SK-N-MC (cell line): ENCODE results near the gene C10orf143.

Experiments used
- EZH2 ChIP-seq: fragments of 200-600 bp; sonication (generic); IDR thresholded peaks from one replicate; pipeline ENCODE4 v1.6.1; 2017; ENCODE audit warnings: antibody characterized with exemption
- FOXP2 ChIP-seq: optimal IDR thresholded peaks from 2 replicates; pipeline ENCODE3; 2011; ENCODE audit warnings: mild to moderate bottlenecking, moderate library complexity; ENCODE audit not compliant: insufficient read depth; ENCODE audit errors: extremely low read length, control extremely low read depth
- POLR2AphosphoS5 ChIP-seq: IDR thresholded peaks from 2 replicates; pipeline ENCODE4 v1.6.1; 2012; ENCODE audit warnings: mild to moderate bottlenecking, low read depth, low read length, borderline replicate concordance

DNA sequence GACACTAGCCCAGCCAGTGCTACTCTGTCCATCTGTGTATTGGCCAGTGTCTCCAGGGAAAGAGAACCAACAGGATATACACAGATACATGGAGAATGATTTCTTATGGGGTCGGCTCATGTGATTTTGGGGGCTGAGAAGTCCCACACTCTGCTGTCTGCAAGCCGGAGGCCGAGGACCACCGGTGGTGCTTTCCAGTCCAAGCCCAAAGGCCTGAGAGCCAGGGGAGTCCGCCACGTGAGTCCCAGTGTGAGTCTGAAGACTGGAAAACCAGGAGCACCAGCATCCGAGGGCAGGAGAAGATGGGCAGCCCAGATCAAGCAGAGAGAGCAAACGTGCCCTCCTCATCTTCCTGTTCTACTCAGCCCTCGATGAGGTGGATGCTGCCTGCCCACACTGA is 71.5 kb downstream of the C10orf143 start:
- TF ChIP-seq POLR2AphosphoS5 (no peak), EZH2 (no peak), FOXP2 (no peak)
